K562 (cell line): Measurements from ENCODE around the gene APP. TPM values are rescaled to one million over a fixed set of nuclear protein-coding genes. Genes with fewer than 3 reads are reported as not detected.

ENCODE experiments used
- ATAC-seq: fragments of 200-7000 bp; cut with Tn5 transposase; 3 replicates; pipeline ENCODE4 v1.9.1; 2020; ENCODE audit warnings: moderate library complexity
- BruUV-seq: library from RNA; stranded (reverse); fragments of 400-500 nt; replicated peaks from 2 replicates; lab custom pipeline; 2021; lab: Mats Ljungman, UMichigan
- CTCF ChIA-PET: fragments of 300-600 bp; formaldehyde crosslinking; extraction: SDS; loops from one replicate; lab custom pipeline; 2021; ENCODE audit warnings: low intra/inter-chr PET ratio; lab: Yijun Ruan, JAX
- POLR2A ChIA-PET: fragments of 300-600, 350-650 bp; sonication (Branson Sonifier 250); formaldehyde crosslinking; extraction: SDS; loops from one replicate; lab custom pipeline; 2021; ENCODE audit warnings: antibody characterized with exemption, inconsistent platforms; lab: Yijun Ruan, JAX
- DNase-seq, 4 experiments: peaks; one replicate each; pipeline versions ENCODE4 v3.0.0 to v3.0.0-alpha.2; 2011 to 2018; ENCODE audit warnings: low spot score in 3 of 4, mixed read lengths in 3 of 4; ENCODE audit errors: extremely low read depth in 1 of 4
- FAIRE-seq: peaks from 2 replicates; lab custom pipeline; 2011; peaks lifted over from hg19 to GRCh38; lab: Jason Lieb, UNC
- H2AFZ ChIP-seq: 2 replicates; pipeline ENCODE4 v1.6.0; 2011; ENCODE audit warnings: low read depth, low read length, control low read depth, inconsistent platforms
- H3K27ac ChIP-seq: fragments of 200-600 bp; 3 replicates; pipeline ENCODE4 v1.8.0; 2011; ENCODE audit warnings: low read depth, mild to moderate bottlenecking, control low read depth, inconsistent platforms, low read length, moderate library complexity, mixed read lengths; ENCODE audit errors: extremely low read depth
- H3K27me3 ChIP-seq, 2 experiments: fragments of 300-600 bp in 1 of 2; 2 replicates in 1 of 2; 3 replicates in 1 of 2; pipeline versions ENCODE4 v1.6.0 to v1.8.0; 2011; ENCODE audit warnings: inconsistent platforms in 2 of 2, low read length in 2 of 2, mild to moderate bottlenecking in 1 of 2, mixed read lengths in 1 of 2, moderate library complexity in 1 of 2; ENCODE audit not compliant: control insufficient read depth in 2 of 2, insufficient read depth in 2 of 2
- H3K36me3 ChIP-seq: fragments of 300-600 bp; 3 replicates; pipeline ENCODE4 v1.8.0; 2011; ENCODE audit warnings: mild to moderate bottlenecking, low read length, inconsistent platforms; ENCODE audit not compliant: control insufficient read depth, insufficient read depth
- H3K4me1 ChIP-seq, 2 experiments: fragments of 200-600 bp in 1 of 2; replicated peaks in 1 of 2; 2 replicates in 1 of 2; 3 replicates in 1 of 2; pipeline versions ENCODE4 v1.5.1 to v1.8.0; 2011; ENCODE audit warnings: inconsistent platforms in 2 of 2, low read length in 2 of 2, mild to moderate bottlenecking in 1 of 2, mixed read lengths in 1 of 2, moderate library complexity in 1 of 2; ENCODE audit not compliant: control insufficient read depth in 2 of 2, insufficient read depth in 2 of 2
- H3K4me2 ChIP-seq: 2 replicates; pipeline ENCODE4 v1.6.1; 2011; ENCODE audit warnings: low read length, control low read depth, inconsistent platforms, mixed read lengths; ENCODE audit not compliant: insufficient read depth
- H3K4me3 ChIP-seq: fragments of 200-600 bp; sonication (generic), shearing (Covaris generic); 2 replicates; pipeline ENCODE4 v1.5.1; 2016; ENCODE audit warnings: control low read depth, inconsistent platforms
- H3K79me2 ChIP-seq: fragments of 200-600 bp; 3 replicates; pipeline ENCODE4 v1.8.0; 2011; ENCODE audit warnings: low read length, inconsistent platforms; ENCODE audit not compliant: control insufficient read depth, insufficient read depth
- H3K9ac ChIP-seq, 2 experiments: 2 replicates each; pipeline versions ENCODE4 v1.6.0 to v1.6.1; 2011; ENCODE audit warnings: low read depth in 2 of 2, low read length in 2 of 2, control low read depth in 1 of 2, inconsistent platforms in 1 of 2, mild to moderate bottlenecking in 1 of 2, mixed read lengths in 1 of 2; ENCODE audit not compliant: insufficient read depth in 1 of 2
- H3K9me1 ChIP-seq: one replicate; pipeline ENCODE4 v1.6.0; 2011; ENCODE audit warnings: inconsistent platforms, mild to moderate bottlenecking, low read length, moderate library complexity; ENCODE audit not compliant: control insufficient read depth, insufficient read depth
- H3K9me3 ChIP-seq: replicated peaks from 2 replicates; pipeline ENCODE4 v1.5.1; 2011; ENCODE audit warnings: low read depth, low read length, inconsistent platforms; ENCODE audit not compliant: control insufficient read depth, insufficient read depth
- H4K20me1 ChIP-seq: replicated peaks from 2 replicates; pipeline ENCODE4 v1.6.1; 2011; ENCODE audit warnings: low read length, inconsistent platforms, mixed read lengths; ENCODE audit not compliant: control insufficient read depth, insufficient read depth
- CREB1 ChIP-seq, 2 experiments: sonication (generic) in 1 of 2; formaldehyde crosslinking in 1 of 2; IDR thresholded peaks; 2 replicates each; pipeline versions ENCODE4 v1.6.1 to v1.8.0; 2012 to 2022; ENCODE audit warnings: inconsistent platforms in 1 of 2, mild to moderate bottlenecking in 1 of 2, missing genetic modification reagents in 1 of 2, moderate library complexity in 1 of 2
- CREM ChIP-seq: IDR thresholded peaks from 2 replicates; pipeline ENCODE4 v1.6.1; 2014; ENCODE audit warnings: antibody characterized with exemption, low read depth
- FOXK1 ChIP-seq: sonication (generic); formaldehyde crosslinking; IDR thresholded peaks from 2 replicates; pipeline ENCODE4 v1.8.0; 2022; ENCODE audit warnings: missing genetic modification reagents, mild to moderate bottlenecking, borderline replicate concordance
- PHTF2 ChIP-seq: fragments of 250-450 bp; sonication (Bioruptor Pico); IDR thresholded peaks from 2 replicates; pipeline ENCODE4 v1.5.0; 2021; ENCODE audit warnings: mild to moderate bottlenecking
- RBM25 ChIP-seq: fragments of 200-400 bp; formaldehyde crosslinking; IDR thresholded peaks from 2 replicates; pipeline ENCODE4 v1.6.1; 2018; ENCODE audit warnings: low read length, low read depth, moderate library complexity; ENCODE audit not compliant: severe bottlenecking
- RBM39 ChIP-seq: fragments of 200-400 bp; formaldehyde crosslinking; optimal IDR thresholded peaks from 2 replicates; pipeline ENCODE3; 2018; ENCODE audit warnings: low read depth, low read length
- ZBTB26 ChIP-seq: fragments of 450-650 bp; formaldehyde crosslinking; IDR thresholded peaks from 2 replicates; pipeline ENCODE4 v1.4.0; 2022; ENCODE audit warnings: missing genetic modification characterization
- ZNF133 ChIP-seq: fragments of 250-450 bp; sonication (Bioruptor Pico); IDR thresholded peaks from 2 replicates; pipeline ENCODE4 v1.4.0; 2020; ENCODE audit warnings: mild to moderate bottlenecking
- ZNF436 ChIP-seq: fragments of 250-450, 450-650 bp; sonication (Bioruptor Pico); formaldehyde crosslinking; IDR thresholded peaks from 2 replicates; pipeline ENCODE4 v1.7.0; 2020; ENCODE audit warnings: mild to moderate bottlenecking
- ZNF717 ChIP-seq: fragments of 250-450 bp; sonication (Bioruptor Pico); IDR thresholded peaks from 2 replicates; pipeline ENCODE4 v1.5.0; 2021
- WGBS: fragments of 100-300 bp; shearing (Covaris generic); methylation state at CpG from one replicate; pipeline ENCODE4 v1.1.6; 2016; ENCODE audit warnings: low coverage, mixed read lengths; ENCODE audit not compliant: insufficient coverage; ENCODE audit errors: missing lambda C conversion rate; 5-methylcytosine and 5-hydroxymethylcytosine counted together
- in situ Hi-C: fragments of 300-500 bp; cut with MboI; formaldehyde crosslinking; loops from 4 replicates; pipeline ENCODE4 v1.15.0; 2018; ENCODE audit warnings: inconsistent platforms, mixed read lengths
- intact Hi-C: fragments of 100-400 bp; cut with micrococcal nuclease; formaldehyde crosslinking; loops from 2 replicates; pipeline ENCODE4 v1.14.2; 2022
- polyA plus RNA-seq, 8 experiments: library from polyadenylated mRNA; depleted of rRNA in 4 of 8; stranded (reverse) in 5 of 8; unstranded in 3 of 8; fragments of >200 nt; fragmentation: Nextera tagmentation in 2 of 8; fragmentation: Illumina TruSeq in 1 of 8; extraction: Ambion mirVana in 2 of 8; extraction: Trizol in 1 of 8; gene quantifications; 2 replicates each; pipeline versions ENCODE4 v1.2.1 to v1.2.3, GENCODE V29; 2011 to 2014; ENCODE audit warnings: inconsistent platforms in 1 of 8, missing spikeins in 1 of 8
- total RNA-seq, 7 experiments: library from RNA; depleted of rRNA in 6 of 7; stranded (reverse); fragments of >200 nt in 6 of 7; fragmentation: Illumina TruSeq in 2 of 7; extraction: Trizol in 2 of 7; gene quantifications; 2 replicates each; pipeline versions ENCODE4 v1.2.1 to v1.2.3, GENCODE V29; 2011 to 2021; ENCODE audit warnings: low replicate concordance in 1 of 7
- TF ChIP-seq, protein P1 (sequence below): fragments of 250-450 bp; sonication (Bioruptor Pico); IDR thresholded peaks from 2 replicates; pipeline ENCODE4 v1.5.0; 2020; ENCODE audit warnings: mild to moderate bottlenecking
- TF ChIP-seq, protein P2 (sequence below): fragments of 450-650 bp; IDR thresholded peaks from 2 replicates; pipeline ENCODE4 v1.6.1; 2016
- TF ChIP-seq, protein P3 (sequence below): fragments of 250-450 bp; sonication (Bioruptor Pico); IDR thresholded peaks from 2 replicates; pipeline ENCODE4 v1.8.0; 2022; ENCODE audit warnings: inconsistent platforms

The APP gene
- total and polyA plus RNA-seq, 9 of the 15 experiments (the other 6 are each of a cell fraction or from before 2014, with no cell fraction given): 0.01 to 1.5 (median 0.16) TPM; not detected in 5

- TF ChIP-seq CREB1 (IDR thresholded peaks at IDR 0.05): no peak
- no peak for TF ChIP-seq CREB1 (CRISPR knock-in tag; IDR thresholded peaks at IDR 0.05)
- no peak for TF ChIP-seq PHTF2 (CRISPR knock-in tag)
- TF ChIP-seq RBM39: no peak
- no peak for TF ChIP-seq FOXK1 (CRISPR knock-in tag)
- TF ChIP-seq ZNF436 (CRISPR knock-in tag): no peak
- no peak for TF ChIP-seq CREM
- TF ChIP-seq RBM25: no peak
These were observed 265.4 kb downstream of the APP start (continued) for GRCh38 chr21:25905126-25905525.

GRCh38 chr21:25904044-25904695 lies 266.4 kb downstream of the APP start:
- no peak overlapping the region for H3K27ac ChIP-seq
- H3K9ac ChIP-seq: no peak overlapping the region
- H3K9me3 ChIP-seq: no peaks in the 10 kb centered on the region
- no peak overlapping the region for H2AFZ ChIP-seq
- no peak overlapping the region for H3K4me3 ChIP-seq
- H3K27me3 ChIP-seq: no peaks in the 10 kb centered on the region
- POLR2A ChIA-PET: no interaction called here
- no peak for ATAC-seq
- FAIRE-seq: no peak
- no peaks in the 10 kb centered on the region for H3K9me1 ChIP-seq
- no TSS peak for BruUV-seq
- no peaks in the 10 kb centered on the region for H3K79me2 ChIP-seq
- CTCF ChIA-PET: no interaction called here
- no peak overlapping the region for H3K4me2 ChIP-seq
- intact Hi-C loops (no loop called here), in situ Hi-C loops (no loop called here)
- H3K36me3 ChIP-seq: no peaks in the 10 kb centered on the region
- no peak for DNase-seq
- H3K4me1 ChIP-seq: no peaks in the 10 kb centered on the region
- 0% methylated on average over 1 of the region's 1 CpG for WGBS
- H4K20me1 ChIP-seq: no peaks in the 10 kb centered on the region
- TF ChIP-seq, protein P1, sequence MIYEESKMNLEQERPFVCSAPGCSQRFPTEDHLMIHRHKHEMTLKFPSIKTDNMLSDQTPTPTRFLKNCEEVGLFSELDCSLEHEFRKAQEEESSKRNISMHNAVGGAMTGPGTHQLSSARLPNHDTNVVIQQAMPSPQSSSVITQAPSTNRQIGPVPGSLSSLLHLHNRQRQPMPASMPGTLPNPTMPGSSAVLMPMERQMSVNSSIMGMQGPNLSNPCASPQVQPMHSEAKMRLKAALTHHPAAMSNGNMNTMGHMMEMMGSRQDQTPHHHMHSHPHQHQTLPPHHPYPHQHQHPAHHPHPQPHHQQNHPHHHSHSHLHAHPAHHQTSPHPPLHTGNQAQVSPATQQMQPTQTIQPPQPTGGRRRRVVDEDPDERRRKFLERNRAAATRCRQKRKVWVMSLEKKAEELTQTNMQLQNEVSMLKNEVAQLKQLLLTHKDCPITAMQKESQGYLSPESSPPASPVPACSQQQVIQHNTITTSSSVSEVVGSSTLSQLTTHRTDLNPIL (CRISPR knock-in tag): no peak
- TF ChIP-seq, protein P2, sequence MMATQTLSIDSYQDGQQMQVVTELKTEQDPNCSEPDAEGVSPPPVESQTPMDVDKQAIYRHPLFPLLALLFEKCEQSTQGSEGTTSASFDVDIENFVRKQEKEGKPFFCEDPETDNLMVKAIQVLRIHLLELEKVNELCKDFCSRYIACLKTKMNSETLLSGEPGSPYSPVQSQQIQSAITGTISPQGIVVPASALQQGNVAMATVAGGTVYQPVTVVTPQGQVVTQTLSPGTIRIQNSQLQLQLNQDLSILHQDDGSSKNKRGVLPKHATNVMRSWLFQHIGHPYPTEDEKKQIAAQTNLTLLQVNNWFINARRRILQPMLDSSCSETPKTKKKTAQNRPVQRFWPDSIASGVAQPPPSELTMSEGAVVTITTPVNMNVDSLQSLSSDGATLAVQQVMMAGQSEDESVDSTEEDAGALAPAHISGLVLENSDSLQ: no peak
- TF ChIP-seq, protein P3, sequence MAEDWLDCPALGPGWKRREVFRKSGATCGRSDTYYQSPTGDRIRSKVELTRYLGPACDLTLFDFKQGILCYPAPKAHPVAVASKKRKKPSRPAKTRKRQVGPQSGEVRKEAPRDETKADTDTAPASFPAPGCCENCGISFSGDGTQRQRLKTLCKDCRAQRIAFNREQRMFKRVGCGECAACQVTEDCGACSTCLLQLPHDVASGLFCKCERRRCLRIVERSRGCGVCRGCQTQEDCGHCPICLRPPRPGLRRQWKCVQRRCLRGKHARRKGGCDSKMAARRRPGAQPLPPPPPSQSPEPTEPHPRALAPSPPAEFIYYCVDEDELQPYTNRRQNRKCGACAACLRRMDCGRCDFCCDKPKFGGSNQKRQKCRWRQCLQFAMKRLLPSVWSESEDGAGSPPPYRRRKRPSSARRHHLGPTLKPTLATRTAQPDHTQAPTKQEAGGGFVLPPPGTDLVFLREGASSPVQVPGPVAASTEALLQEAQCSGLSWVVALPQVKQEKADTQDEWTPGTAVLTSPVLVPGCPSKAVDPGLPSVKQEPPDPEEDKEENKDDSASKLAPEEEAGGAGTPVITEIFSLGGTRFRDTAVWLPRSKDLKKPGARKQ (CRISPR knock-in tag): no peak
- TF ChIP-seq ZBTB26 (CRISPR knock-in tag) (no peak), ZNF717 (CRISPR knock-in tag) (no peak), ZNF133 (CRISPR knock-in tag) (no peak)
